GM19372 (cell line): Measurements from ENCODE around the gene ALDH5A1.
A peak's percentile ranks its signal among the peaks of the same experiment; 100 is the strongest.
"Not testable (repeated sequence)": the region's sequence is repeated elsewhere in the genome, so short reads cannot be mapped to it uniquely, and the experiment has no call there.

Source experiments
- ATAC-seq: cut with Tn5 transposase; IDR thresholded peaks from one replicate; pipeline ENCODE4 v1.9.1; 2021; ENCODE audit warnings: mild to moderate bottlenecking, low read depth, moderate library complexity; ENCODE audit not compliant: unreplicated experiment

The ALDH5A1 gene

GRCh38 chr6:24484657-24485323 lies 10.0 kb upstream of the ALDH5A1 start:
- ATAC-seq, result no peak

- ATAC-seq, result no peak
These were observed 8.7 kb upstream of the ALDH5A1 start for GRCh38 chr6:24486065-24486464.

- no peak for ATAC-seq
These were observed 5.3 kb upstream of the ALDH5A1 start, which contains the start of gene GPLD1 for GRCh38 chr6:24489470-24489869. Gene GPLD1 (minus strand): TSS chr6:24489578. CDS start chr6:24489511, 67 bp downstream.

- ATAC-seq, result no peak
These were observed 4.9 kb upstream of the ALDH5A1 start for GRCh38 chr6:24489881-24490280.

- no peak for ATAC-seq
These were observed 3.8 kb upstream of the ALDH5A1 start for GRCh38 chr6:24490948-24491347.

- ATAC-seq, result no peak
These were observed 2.3 kb upstream of the ALDH5A1 start for GRCh38 chr6:24492475-24492874.

GRCh38 chr6:24493945-24494820 lies 586 bp upstream of the ALDH5A1 start:
- ATAC-seq, result peak; percentile 4

- no peak for ATAC-seq
These were observed 2.6 kb downstream of the ALDH5A1 start for GRCh38 chr6:24497254-24497970.

- ATAC-seq, result no peak
These were observed 5.9 kb downstream of the ALDH5A1 start for GRCh38 chr6:24500683-24501082.

GRCh38 chr6:24501374-24501773 lies 6.6 kb downstream of the ALDH5A1 start:
- ATAC-seq, result no peak

GRCh38 chr6:24501914-24502313 lies 7.1 kb downstream of the ALDH5A1 start:
- ATAC-seq, result no peak

GRCh38 chr6:24504287-24504648 lies 9.5 kb downstream of the ALDH5A1 start:
- no peak for ATAC-seq

- no peak for ATAC-seq
These were observed 10.1 kb downstream of the ALDH5A1 start for GRCh38 chr6:24504649-24505586.

GRCh38 chr6:24506814-24507520 lies 12.2 kb downstream of the ALDH5A1 start:
- ATAC-seq, result no peak

- not testable (repeated sequence) for ATAC-seq
These were observed 17.2 kb downstream of the ALDH5A1 start for GRCh38 chr6:24511976-24512375.

- ATAC-seq, result no peak
These were observed 18.8 kb downstream of the ALDH5A1 start for GRCh38 chr6:24513602-24514001.

- peak; percentile 69 for ATAC-seq
These were observed 23.1 kb downstream of the ALDH5A1 start for GRCh38 chr6:24517659-24518543.

GRCh38 chr6:24520929-24521546 lies 26.3 kb downstream of the ALDH5A1 start:
- ATAC-seq, result peak; percentile 39
